ENCODE measurements around the gene TRIP13. TPM values are rescaled to one million over a fixed set of nuclear protein-coding genes. Genes with fewer than 3 reads are reported as not detected.
"Not testable (repeated sequence)": the region's sequence is repeated elsewhere in the genome, so short reads cannot be mapped to it uniquely, and the experiment has no call there.

The TRIP13 gene
- total RNA-seq, 4 donors from 2014 or later, result 1.1 to 1.7 (median 1.3) TPM; not detected in 1

DNA sequence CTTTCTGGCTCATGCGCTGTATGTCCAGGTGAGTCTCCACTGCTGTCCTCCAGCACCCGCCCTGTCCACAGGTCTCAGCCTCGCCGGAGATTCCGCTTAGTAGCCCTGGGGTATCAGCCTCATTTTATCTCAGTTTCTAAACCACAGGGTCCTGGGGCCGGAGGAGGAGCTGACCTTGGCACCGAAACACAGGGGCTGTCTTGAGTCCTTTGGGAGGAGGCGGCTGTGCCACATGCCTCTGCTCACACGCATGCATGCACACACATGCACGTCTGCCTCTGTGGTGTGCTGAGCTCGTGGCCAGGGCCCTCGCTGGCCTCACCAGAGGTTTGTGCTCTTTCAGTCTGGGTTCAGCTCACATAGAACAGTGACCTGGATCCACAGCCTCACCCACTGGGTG is 23.3 kb downstream of the TRIP13 start:
- Histone ChIP-seq H3K27ac (no peak overlapping the region), H3K9me3 (no peaks in the 10 kb centered on the region), H3K27me3 (no peaks in the 10 kb centered on the region), H3K4me3 (replicated peaks in 1 of 3) (no peak overlapping the region), H3K36me3 (no peaks in the 10 kb centered on the region), H3K4me1 (no peaks in the 10 kb centered on the region)
- 95 to 96% methylated on average over 10 to 12 of the region's 12 CpGs for whole genome bisulfite sequencing, 2 donors
- no peak for DNase-seq
- intact Hi-C loops (cut with DNase I), result loop anchor here (10.0 kb wide), 1 partner anchor 739 kb away; no protein-coding TSS in a partner anchor
- TF ChIP-seq, protein P1, sequence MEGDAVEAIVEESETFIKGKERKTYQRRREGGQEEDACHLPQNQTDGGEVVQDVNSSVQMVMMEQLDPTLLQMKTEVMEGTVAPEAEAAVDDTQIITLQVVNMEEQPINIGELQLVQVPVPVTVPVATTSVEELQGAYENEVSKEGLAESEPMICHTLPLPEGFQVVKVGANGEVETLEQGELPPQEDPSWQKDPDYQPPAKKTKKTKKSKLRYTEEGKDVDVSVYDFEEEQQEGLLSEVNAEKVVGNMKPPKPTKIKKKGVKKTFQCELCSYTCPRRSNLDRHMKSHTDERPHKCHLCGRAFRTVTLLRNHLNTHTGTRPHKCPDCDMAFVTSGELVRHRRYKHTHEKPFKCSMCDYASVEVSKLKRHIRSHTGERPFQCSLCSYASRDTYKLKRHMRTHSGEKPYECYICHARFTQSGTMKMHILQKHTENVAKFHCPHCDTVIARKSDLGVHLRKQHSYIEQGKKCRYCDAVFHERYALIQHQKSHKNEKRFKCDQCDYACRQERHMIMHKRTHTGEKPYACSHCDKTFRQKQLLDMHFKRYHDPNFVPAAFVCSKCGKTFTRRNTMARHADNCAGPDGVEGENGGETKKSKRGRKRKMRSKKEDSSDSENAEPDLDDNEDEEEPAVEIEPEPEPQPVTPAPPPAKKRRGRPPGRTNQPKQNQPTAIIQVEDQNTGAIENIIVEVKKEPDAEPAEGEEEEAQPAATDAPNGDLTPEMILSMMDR (IDR thresholded peaks at IDR 0.05), result no peak
- no peak for TF ChIP-seq POLR2A (IDR thresholded peaks at IDR 0.05)

DNA sequence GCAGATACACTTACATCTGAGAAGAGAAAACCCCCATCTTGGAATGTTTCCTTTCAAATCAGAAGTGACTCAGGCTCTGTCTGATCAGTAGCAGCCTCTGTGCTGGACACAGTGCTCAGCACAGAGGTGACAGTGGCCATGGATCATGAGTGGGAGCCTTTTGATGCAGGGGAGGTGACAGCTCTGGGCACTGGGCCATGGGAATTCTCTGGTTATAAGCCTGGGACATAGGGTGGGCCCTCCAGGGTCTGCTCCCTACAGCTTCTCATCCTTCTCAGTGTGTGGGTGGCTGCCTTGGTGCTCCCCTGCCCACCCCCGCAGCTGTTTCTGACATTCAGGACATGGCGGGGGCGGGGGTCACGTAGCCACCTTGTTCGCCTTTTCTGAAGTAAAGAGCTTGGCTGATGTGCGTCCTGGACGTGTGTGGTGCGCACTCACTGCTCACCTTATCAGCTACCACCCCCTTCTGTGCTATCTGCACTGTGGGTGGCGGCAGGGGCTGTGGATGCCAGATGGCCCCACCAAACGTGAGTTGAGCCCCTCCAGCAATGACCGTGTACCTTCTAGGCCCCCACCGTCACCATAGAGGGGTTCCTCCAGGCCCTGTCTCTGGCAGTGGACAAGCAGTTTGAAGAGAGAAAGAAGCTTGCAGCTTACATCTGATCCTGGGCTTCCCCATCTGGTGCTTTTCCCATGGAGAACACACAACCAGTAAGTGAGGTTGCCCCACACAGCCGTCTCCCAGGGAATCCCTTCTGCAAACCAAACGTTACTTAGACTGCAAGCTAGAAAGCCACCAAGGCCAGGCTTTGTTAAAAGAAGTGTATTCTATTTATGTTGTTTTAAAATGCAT is 24.0 kb downstream of the TRIP13 start:
- TF ChIP-seq, protein P1 (IDR thresholded peaks at IDR 0.05), result no peak
- TF ChIP-seq POLR2A (IDR thresholded peaks at IDR 0.05), result no peak
- H3K4me1 ChIP-seq, result no peaks in the 10 kb centered on the region
- H3K27me3 ChIP-seq, result no peaks in the 10 kb centered on the region
- H3K9me3 ChIP-seq, result no peaks in the 10 kb centered on the region
- DNase-seq, result no peak
- WGBS, 2 donors, result 93 to 94% methylated on average over 9 to 14 of the region's 14 CpGs
- no peak overlapping the region for H3K27ac ChIP-seq
- H3K36me3 ChIP-seq, result no peaks in the 10 kb centered on the region
- no peak overlapping the region for H3K4me3 ChIP-seq (replicated peaks in 1 of 3)
- intact Hi-C loops (cut with DNase I), result loop anchor here (10.0 kb wide), 1 partner anchor 738 kb away; no protein-coding TSS in a partner anchor

DNA sequence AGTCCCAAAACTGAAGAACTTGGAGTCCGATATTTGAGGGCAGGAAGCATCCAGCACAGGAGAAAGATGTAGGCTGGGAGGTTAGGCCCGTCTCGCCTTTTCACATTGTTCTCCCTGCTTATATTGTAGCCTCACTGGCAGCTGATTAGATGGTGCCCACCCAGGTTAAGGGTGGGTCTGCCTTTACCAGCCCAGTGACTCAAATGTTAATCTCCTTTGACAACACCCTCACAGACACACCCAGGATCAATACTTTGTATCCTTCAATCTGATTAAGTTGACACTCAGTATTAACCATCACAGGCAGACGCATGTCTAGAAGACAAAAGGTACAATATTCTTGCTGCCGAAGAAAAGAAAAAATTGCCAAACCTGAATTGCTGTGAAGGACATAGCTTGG is 26.0 kb downstream of the TRIP13 start:
- DNase-seq, result not testable (repeated sequence)
- WGBS, 2 donors, result 96 to 97% methylated on average over 5 of the region's 5 CpGs
- intact Hi-C loops (cut with DNase I), result loop anchor here (10.0 kb wide), 1 partner anchor 736 kb away; no protein-coding TSS in a partner anchor

DNA sequence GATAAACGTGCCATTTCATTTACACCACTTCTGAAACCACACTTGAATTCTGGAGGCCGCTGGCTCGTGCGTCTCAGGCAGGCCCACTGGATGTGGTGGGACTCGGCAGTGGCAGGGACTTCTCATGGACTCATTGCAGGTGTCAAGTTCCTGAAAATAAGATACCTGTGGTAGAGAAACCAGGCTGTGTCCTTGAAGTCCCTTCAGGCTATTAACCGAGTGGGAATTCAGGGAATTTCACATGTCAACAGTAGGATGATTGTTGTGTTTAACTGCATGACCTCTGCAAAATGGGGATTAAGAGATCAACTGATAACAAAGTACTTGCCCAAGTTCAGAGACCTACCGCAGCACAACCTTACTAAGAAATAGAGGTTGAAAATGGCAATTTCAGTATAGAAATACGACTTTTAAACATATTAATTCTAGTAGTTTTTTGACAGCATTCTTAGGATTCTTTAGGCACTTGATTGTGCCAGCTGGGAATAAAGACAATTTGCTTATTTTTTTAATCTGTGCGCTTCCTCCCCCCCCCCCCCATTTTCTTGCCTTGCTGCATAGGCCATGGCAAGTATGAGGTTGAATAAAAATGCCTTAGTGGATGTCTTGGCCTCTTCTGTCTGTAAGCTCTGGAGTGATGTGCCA is 26.8 kb downstream of the TRIP13 start:
- no peaks in the 10 kb centered on the region for H3K27me3 ChIP-seq
- DNase-seq, result no peak
- H3K36me3 ChIP-seq, result no peaks in the 10 kb centered on the region
- H3K4me3 ChIP-seq (replicated peaks in 1 of 3), result no peak overlapping the region
- H3K4me1 ChIP-seq, result no peaks in the 10 kb centered on the region
- TF ChIP-seq POLR2A (IDR thresholded peaks at IDR 0.05), result no peak
- TF ChIP-seq, protein P1 (IDR thresholded peaks at IDR 0.05), result no peak
- no peak overlapping the region for H3K27ac ChIP-seq
- H3K9me3 ChIP-seq, result no peaks in the 10 kb centered on the region
- intact Hi-C loops (cut with DNase I), result loop anchor here (10.0 kb wide), 1 partner anchor 735 kb away; no protein-coding TSS in a partner anchor
- WGBS, 2 donors, result 84 to 87% methylated on average over 9 of the region's 9 CpGs

More for the DNA sequence above, 26.0 kb downstream of the TRIP13 start:
- H3K27ac ChIP-seq; H3K27me3 ChIP-seq; H3K4me1 ChIP-seq; H3K36me3 ChIP-seq; H3K9me3 ChIP-seq; H3K4me3 ChIP-seq (replicated peaks in 1 of 3): not testable (repeated sequence)

DNA sequence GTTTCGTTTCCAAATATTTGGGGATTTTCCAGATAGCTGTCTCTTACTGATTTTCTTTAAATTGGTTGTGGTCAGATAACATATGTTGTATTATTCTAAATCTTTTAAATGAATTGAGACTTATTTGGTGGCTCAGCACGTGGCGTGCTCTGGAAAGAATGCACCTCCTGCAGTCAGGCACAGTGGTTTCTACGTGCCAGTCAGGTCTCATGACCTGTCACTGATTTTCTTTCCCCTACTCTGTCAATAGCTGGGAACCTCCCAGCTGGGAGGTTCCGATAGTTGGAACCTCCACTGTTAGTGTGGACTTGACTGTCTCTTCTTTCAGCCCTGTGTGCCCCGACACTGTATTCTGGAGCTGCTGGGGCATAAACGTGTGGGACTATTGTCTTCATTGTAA is 27.6 kb downstream of the TRIP13 start:
- TF ChIP-seq, protein P1 (IDR thresholded peaks at IDR 0.05), result no peak
- no peak for TF ChIP-seq POLR2A (IDR thresholded peaks at IDR 0.05)
- no peaks in the 10 kb centered on the region for H3K4me1 ChIP-seq
- H3K36me3 ChIP-seq, result no peaks in the 10 kb centered on the region
- intact Hi-C loops (cut with DNase I), result loop anchor here (5.0 kb wide), 1 partner anchor 252 kb away; no protein-coding TSS in a partner anchor
- H3K27me3 ChIP-seq, result no peaks in the 10 kb centered on the region
- no peak overlapping the region for H3K4me3 ChIP-seq (replicated peaks in 1 of 3)
- DNase-seq, result no peak
- WGBS, 2 donors, result 88 to 93% methylated on average over 7 of the region's 7 CpGs
- no peaks in the 10 kb centered on the region for H3K9me3 ChIP-seq
- no peak overlapping the region for H3K27ac ChIP-seq

All from thyroid gland (tissue), 4 donors.